Renal pelvis (tissue), 4 donors: ENCODE measurements around the gene MORF4L2. TPM values are rescaled to one million over a fixed set of nuclear protein-coding genes. Genes with fewer than 3 reads are reported as not detected.
"Not testable (repeated sequence)": the region's sequence is repeated elsewhere in the genome, so short reads cannot be mapped to it uniquely, and the experiment has no call there.

ENCODE experiments used
- DNase-seq: peaks from one replicate; pipeline ENCODE4 v3.0.0-alpha.2; 2013
- polyA plus RNA-seq, 3 donors: library from polyadenylated mRNA; unstranded; fragments of 120-200 nt; gene quantifications; one replicate each; pipeline ENCODE4 v1.2.1, GENCODE V29; 2013; ENCODE audit not compliant: insufficient read length in 3 of 3

MORF4L2 gene
- polyA plus RNA-seq, 3 donors, result 292 to 311 (median 308) TPM

DNA sequence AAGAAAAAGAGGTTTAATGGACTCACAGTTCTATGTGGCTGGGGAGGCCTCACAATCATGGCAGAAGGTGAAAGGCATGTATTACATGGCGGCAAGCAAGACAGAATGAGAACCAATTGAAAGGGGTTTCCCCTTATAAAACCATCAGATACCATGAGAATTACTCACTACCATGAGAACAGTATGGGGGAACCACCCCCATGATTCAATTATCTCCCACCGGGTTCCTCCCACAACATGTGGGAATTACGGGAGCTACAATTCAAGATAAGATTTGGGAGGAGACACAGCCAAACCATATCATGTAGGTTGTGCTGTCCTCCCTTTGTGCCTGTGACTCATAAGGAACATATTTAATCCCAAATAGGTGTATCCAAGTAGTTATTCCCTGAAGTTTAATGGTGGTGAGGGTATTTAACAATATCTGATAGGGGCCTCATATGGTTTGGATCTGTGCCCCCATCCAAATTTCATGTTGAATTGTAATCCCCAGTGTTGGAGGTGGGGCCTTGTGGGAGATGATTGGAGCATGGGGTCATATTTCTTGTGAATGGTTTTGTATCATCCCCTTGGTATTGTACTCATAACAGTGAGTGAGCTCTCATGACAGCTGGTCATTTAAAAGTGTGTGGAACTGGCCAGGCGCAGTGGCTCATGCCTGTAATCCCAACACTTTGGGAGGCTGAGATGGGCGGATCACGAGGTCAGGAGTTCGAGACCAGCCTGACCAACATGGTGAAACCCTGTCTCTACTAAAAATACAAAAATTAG is 31.1 kb downstream of the MORF4L2 start:
- not testable (repeated sequence) for DNase-seq

DNA sequence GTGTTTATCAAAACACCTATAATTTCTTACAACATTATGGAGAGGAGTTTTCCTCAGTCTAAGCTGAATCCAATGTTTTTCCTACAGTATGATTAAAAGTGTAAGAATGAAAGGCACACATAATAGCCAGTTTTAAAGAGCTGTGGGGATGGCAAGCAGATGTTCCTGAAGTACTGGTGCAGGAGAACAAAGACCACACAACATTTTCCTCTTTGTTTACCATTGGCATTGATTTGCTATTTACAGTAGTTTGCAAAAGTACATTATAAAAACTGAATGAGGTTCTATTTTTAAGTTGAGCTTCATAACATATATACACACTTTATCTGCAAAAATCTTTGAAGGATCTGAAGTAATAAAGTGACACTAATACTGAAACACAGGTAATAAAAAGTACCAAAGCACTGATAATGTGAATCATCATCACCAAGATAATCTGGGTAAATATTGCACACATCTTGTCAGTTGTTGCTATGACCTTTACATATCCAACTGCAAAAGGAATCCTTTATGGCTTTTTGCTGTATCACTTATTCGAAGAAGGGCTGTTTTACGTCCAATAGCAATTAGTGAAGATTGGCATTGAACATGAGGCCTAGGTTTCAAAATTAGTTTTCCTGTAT is 35.2 kb downstream of the MORF4L2 start:
- no peak for DNase-seq

DNA sequence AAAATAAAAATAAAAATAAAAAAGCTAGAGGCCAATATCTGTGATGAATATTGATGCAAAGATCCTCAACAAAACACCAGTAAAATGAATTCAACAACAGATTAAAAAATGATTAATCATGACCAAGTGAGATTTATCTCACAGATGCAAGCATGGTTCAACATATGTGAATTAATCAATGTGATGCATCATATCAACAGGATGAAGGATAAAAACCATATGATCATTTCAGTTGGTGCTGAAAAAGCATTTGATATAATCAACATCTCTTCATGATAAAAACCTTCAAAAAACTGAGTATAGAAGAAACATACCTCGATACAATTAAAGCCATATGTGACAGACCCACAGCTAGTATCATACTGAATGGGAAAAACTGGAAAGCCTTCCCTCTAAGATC is 38.9 kb downstream of the MORF4L2 start:
- DNase-seq, result no peak

DNA sequence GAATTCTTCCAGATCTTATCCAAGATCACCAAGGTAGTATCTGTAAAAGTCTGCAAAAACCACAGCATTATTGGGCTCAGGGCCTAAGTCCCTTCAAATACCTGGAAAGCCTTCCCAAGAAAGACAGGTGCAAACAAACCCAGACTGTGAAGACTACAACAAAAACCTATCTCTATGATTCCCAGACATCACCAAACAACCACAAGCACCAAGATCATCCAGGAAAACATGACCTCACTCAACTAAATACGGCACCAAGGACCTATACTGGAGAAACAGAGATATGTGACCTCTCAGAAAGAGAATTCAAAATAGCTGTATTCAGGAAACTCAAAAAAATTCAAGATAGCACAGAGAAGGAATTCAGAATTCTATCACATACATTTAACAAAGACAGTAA is 42.4 kb downstream of the MORF4L2 start:
- no peak for DNase-seq

DNA sequence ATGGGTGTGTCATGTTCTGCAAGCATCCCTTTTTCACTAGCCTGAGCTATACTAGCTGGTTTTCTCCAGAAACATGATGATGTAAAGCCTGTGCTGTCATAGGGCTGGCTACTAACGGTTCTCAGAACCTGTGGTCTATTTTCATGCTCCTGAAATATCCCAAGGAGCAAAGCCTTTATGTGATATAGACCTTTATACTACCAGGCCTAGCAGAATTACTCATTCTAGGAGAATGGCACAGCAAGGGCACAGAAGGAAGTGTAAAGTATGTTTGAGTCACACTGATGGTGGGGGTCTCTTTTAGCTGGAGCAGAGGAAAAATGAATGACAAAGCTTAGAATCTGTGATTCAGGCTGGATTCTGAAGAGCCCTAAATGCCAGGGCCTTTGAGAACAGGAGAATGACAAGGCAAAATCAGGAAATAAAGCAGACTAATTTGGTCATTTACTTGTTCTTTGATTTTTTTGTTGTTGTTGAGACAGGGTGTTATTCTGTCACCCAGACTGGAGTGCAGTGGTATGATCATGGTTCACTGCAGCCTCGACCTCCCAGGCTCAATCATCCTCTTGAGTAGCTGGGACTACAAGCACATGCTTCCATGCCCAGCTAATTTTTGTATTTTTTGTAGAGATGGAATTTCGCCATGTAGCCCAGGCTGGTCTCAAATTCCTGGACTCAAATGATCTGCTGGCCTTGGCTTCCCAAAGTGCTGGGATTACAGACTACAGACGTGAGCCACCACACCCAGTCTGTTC is 45.9 kb downstream of the MORF4L2 start:
- no peak for DNase-seq

DNA sequence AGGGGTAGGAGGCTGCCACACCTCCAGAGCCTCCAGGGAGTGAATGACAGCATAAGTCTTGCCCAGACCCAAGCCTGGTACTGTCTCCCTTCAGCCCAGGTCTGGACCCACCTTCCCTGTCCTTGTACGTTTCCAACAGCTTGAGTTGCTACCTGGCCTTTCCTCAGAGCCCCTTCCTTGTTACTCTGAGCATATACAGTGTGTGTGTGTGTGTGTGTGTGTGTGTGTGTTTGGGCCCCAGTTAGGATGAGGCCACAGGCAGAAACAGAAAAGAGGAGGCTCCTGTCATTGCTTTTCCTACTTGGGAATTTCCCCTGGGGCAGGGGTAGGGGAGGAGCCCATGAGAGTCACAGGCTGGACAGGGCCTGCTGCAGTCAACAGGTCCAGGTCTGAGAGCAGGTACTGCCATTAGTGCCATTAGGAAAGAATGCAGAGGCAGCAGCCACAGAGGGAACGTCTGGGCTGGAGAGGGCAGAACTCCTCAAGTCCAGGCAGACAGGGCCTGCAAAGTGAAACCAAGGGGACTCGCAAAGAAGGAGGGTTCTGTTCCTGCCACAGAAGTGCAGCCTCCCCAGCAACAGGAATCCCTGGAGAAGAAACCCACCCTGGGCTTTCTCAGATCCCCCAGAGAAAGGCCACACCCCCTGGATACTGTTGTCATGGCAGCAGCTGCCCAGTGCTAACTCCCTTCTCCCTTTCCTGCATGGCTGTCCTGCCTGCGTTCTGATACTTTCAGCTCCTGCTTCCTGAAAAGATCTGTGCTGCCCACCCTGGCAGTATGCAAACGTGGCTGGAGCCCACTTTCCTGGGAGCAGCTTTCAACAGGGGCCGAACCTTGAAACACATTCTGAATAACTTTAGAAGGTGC is 47.8 kb downstream of the MORF4L2 start:
- DNase-seq, result peak; percentile 19

DNA sequence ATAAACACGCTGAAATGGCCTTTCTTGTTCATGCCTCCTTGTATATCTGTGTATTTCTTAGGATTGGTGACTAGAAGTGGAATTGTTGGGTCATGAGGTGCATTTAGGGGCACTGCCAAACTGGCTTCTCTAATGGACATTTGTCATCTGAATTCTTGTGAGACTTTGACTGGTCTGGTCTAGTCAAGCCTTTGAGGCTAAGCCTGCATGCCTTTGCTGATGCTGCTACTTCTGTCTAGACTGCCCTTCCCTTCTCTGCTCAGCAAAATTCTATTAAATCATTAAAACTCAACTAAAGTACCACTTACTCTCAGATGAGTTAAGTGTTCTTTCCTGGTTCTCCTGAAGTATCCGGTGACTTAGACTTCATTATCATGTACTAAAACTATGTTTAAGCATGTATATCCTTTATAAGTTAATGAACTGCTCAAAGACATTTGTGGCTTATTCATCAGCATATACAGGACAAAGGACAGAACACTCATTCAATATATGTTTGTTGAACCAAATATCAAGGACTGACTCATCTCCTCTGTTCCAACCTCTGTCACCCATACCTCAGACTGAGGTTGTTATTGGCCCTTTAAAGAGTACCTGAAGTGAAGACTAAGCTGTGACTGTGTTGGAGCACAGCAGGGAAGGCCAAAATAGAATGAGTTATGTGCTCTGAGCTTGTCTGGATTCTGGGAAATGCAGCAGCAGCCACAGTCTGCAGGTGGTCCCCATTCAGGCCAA is 48.7 kb downstream of the MORF4L2 start:
- no peak for DNase-seq

DNA sequence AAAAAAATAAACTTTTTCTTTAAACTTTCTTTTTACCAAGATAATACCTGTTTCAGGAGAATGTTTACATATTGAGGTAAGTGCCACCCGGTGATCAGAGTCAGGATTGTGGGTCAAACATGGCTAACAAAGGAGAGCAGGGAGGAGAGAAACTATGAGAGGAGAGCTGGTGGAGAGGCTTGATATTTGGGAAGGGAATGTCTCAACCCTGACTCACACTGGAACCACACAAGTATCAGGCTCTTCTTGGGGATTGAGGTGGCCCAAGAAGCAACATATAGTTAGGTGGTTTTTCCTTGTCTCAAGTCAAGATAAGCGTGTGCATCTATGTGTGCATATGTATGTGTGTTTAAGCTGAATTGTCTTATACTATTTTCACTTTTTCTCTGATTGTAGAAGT is 51.1 kb downstream of the MORF4L2 start:
- no peak for DNase-seq

DNA sequence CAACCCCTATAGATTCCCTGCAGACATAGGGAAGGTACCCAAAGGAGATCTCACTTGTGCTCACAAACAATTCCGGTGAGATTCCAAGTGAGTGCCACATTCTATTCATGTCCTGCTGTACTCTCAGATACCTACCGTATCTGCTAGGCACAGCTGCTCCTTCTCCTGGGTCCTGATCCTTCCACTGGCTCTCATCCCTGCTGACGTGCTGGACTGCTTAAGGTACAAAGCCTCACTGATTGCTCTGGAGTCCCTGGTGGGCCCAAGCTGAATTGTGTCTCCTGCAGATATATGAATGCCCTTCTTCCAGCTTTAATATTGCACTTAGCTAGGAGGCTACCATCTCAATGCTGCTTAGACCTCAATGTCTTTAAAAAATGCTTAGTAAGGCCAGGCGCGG is 55.4 kb downstream of the MORF4L2 start:
- DNase-seq, result no peak

DNA sequence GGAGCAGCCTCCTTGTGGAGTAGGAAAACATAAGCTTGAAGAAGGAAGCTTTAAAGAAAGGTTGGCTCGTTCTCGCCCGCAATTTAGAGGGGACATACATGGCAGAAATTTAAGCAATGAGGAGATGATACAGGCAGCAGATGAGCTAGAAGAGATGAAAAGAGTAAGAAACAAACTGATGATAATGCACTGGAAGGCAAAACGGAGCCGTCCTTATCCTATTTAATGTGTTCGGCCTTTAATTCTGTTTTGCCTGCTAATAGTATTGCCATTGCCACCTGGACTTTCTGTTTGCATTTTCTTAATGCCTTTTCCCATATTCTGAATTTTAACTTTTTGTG is 56.4 kb downstream of the MORF4L2 start:
- DNase-seq, result no peak

DNA sequence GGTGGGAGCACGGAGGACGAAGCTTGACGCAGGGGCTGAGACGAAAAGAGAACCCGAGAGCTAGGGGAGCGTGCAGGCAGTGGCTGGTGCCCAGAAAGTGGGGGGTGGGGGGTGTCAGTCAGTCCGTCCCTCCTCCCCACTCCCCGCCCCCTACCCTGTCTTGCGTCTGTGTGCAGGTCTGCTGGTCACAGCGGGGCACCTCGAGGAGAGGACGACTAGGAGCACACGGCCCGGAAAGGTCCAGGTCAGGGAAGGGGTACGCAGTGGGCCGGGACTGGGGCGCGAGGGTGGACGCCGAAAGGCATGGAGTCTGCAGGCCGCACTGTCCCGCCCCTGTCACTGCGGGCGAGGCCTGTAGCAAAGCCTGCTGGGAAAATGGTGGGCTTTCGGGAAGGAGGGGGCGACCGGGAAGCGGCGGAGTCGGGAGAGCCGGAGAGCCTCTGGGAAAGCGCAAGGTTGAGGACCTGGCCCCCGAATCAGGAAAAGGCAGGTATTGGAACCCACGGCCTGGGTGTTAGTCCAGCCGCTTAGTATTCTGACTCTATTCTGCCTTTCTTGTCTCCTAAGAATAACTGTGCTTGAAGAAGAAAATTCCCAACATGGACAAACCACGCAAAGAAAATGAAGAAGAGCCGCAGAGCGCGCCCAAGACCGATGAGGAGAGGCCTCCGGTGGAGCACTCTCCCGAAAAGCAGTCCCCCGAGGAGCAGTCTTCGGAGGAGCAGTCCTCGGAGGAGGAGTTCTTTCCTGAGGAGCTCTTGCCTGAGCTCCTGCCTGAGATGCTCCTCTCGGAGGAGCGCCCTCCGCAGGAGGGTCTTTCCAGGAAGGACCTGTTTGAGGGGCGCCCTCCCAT is 57.0 kb downstream of the MORF4L2 start:
- peak; percentile 70 for DNase-seq

DNA sequence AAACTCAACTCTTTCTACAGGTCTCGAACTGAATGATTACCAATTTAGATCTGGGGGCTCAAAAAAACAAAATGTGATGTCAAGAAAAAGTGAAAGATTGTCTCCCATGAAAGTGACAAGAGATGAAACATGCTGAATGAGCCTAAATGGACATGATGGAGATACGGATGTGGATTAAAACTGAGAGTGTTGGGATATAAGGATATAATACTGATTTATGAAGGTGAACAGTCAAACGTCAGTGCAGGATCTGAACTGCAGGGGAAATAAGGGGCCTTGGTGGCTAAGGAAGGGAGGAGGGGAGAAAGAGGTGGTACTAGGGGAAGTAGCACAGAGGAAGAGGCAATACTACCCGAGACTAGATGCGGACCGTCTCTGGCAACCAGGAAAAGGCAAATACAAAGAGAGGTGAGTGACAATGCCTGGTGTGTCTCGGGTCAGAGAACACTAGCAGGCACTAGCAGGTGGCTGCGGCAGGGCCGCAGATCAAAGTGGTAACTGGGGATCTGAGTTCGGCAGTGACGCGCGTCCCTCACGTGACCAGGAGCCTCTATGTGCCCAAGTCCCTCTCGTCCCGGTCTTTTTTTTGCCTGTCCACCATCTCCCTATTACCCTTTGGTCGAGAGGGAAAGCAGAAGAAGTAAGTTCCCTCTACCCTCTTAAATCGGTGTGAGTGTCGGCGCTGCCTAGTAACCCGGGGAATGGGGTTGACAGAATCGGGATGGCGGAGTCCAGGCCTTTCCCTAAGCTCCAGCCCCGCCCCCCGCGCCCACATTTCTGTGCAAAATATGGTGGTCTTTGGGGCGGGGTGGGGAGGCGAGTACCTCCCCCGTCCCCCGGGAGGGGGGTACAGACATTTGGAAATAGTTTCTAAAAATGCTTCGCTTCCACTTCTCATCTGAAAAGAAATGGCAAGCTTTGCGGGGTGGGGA is 57.8 kb downstream of the MORF4L2 start, which contains the start of gene TCEAL1:
Gene TCEAL1 (plus strand): TSS at position 590 of the 932 bp plus-strand sequence. CDS start 942 bp downstream, outside the sequence.
- DNase-seq, result peak; percentile 54

DNA sequence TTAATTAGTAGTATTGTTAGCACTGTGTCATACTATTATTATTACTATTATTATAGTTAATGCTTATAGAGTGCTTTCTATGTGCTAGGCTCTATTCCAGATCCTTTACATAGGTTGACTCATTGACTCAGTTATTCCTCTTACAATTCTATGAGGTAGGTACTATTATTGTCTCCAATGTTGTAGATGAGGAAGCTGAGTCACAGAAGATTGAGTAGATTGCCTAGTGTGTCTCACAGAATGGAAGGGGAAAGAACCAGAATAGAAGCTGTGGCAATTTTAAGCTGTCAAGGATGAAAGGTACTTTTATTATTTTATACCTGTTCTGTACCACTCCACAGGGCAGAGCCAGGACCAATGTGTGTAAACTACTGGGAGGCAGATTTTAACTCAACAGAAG is 59.6 kb downstream of the MORF4L2 start:
- DNase-seq, result no peak

Other genes with a start within 250 kb of the MORF4L2 start
- gene RAB40A, start 167.2 kb downstream of the MORF4L2 start, polyA plus RNA-seq, result 1 to 10 TPM; 2.4 to 4.8 (median 4.3) TPM
- 100 to 1,000 TPM; 146 to 187 (median 170) TPM for gene TCEAL4, start 101.2 kb downstream of the MORF4L2 start, polyA plus RNA-seq
- 10 to 100 TPM; 31.7 to 39.0 (median 35.2) TPM for gene TCEAL3, start 78.7 kb downstream of the MORF4L2 start, polyA plus RNA-seq
- gene TCEAL1, start 57.7 kb downstream of the MORF4L2 start, polyA plus RNA-seq, result 10 to 100 TPM; 25.4 to 32.3 (median 27.6) TPM
- 1 to 10 TPM; 1.4 to 1.6 (median 1.5) TPM for gene TMEM31, start 24.2 kb upstream of the MORF4L2 start, polyA plus RNA-seq
- 10 to 100 TPM in 1 of 3 donors, 1 to 10 TPM in 2; 4.1 to 10.4 (median 5.4) TPM for gene PLP1, start 90.1 kb upstream of the MORF4L2 start, polyA plus RNA-seq
- gene RAB9B, start 145.6 kb upstream of the MORF4L2 start, polyA plus RNA-seq, result 1 to 10 TPM; 2.4 to 2.6 (median 2.5) TPM